Measurements from ENCODE around the gene SMIM45.

- no peak for TF ChIP-seq ZZZ3 (IDR thresholded peaks at IDR 0.05; ENCODE audit: control insufficient read depth, insufficient read length, low read depth)
- 0 out of 2 replicates have a peak, but pooled peaks have one; percentile 10 for TF ChIP-seq ZBTB40 (IDR thresholded peaks at IDR 0.05; ENCODE audit: borderline replicate concordance)
- TF ChIP-seq SPI1 (IDR thresholded peaks at IDR 0.05; ENCODE audit: borderline replicate concordance, insufficient read depth, low read depth, low read length): peak; percentile 33; the same call in 1 of the 2 replicates
These were observed 20.2 kb upstream of the SMIM45 start for GRCh38 chr22:41931701-41932269.
